A549 treated with Hydrocortisone at 1 μM for 4 hours (cell line): ENCODE results near the gene B9D2. TPM values are rescaled to one million over a fixed set of nuclear protein-coding genes. Genes with fewer than 3 reads are reported as not detected.

Source experiments
- total RNA-seq: library from RNA; stranded (reverse); fragments of 200-300 nt; extraction: Qiagen RNA extraction; gene quantifications from 5 replicates; pipeline ENCODE4 v1.2.3, GENCODE V29; 2022

Gene B9D2, protein sequence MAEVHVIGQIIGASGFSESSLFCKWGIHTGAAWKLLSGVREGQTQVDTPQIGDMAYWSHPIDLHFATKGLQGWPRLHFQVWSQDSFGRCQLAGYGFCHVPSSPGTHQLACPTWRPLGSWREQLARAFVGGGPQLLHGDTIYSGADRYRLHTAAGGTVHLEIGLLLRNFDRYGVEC
- total RNA-seq = 24.0 to 32.5 TPM (median 30.0 TPM) in 5 replicates

DNA sequence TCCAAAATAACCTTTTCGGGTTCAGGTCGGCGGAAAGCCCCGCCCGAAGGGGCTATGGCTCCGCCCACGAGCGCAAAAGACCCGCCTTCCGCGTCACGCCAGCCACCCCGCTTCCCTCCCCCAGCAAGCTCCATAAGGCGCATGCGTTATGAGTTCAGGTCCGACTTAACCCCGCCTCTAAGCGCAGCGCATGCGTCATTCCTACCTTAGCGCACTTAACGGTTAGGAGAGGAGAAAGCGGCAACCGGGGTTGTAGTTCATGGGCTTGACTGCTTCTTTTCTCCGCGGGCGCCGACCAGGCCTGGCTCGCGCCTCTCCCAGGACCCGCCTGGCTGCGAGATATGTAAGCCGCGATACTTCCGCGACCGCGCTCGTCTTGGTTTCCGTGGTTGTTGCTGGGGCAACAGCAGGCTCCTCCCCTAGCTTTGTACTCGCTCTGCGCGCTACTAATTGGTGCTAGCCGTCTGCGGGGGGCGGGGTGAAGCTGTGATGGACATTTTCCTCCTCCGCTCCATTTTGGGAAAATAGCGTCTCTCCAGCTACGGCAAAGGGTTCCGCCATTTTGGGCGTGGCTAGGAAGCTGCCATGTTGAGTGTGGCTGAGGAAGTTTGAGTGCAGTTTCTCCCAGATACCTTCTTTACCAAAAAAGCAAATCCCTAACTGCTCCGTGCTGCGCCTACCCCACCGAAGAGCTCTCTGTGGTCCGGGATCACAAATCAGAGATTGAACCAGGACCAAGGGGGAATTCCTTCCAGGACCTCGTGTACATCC, at the start of gene B9D2:
TSS of gene B9D2 (minus strand) at position 397 of the 771 bp plus-strand sequence. CDS start 630 bp downstream, outside the sequence.

DNA sequence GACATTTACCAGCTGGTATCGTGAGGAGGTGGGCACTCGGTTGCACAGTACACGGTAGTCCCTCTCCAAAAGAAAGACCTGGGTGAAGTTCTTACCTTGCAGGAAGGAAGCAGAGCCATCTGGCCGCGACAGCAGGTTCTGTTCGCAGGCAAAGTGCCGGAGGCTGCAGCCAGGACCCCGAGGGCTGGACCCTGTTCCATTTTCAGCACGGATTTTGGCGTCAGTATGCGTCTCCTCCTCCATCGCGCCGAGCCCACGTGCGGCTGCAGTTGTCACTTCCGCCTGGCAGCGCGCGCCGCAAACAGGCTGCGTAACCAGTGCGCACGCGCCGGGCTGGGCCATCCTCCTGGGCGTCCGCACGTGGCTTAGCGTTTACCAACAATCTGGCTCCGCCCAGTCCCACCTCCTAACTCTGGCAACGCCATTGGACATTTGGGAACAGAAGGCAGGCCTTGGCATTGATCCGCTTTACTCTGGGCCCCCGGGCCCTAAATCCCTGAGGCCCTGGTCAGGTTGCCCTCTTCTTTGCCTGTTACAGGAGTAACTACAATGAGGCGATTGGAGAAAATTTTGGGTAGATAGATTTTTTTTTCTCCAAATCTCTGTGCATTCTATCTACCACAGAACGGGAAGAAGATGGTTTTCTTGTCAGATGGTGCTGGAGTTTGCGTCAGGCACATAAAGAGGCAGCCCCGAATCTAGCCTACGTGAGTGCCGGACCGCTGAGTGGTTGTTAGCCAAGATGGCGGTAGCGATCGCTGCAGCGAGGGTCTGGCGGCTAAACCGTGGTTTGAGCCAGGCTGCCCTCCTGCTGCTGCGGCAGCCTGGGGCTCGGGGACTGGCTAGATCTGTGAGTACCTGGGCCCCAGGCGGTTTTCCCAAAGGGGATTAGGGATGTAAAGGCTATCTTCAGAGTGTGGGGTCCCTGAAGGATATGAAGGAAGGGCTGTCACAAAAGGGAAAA, 33.4 kb upstream of the B9D2 start, which contains the start of the genes BCKDHA and EXOSC5:
TSS of gene BCKDHA (plus strand) at position 733 of the 964 bp plus-strand sequence. CDS start at position 743, 10 bp downstream.
TSS of gene EXOSC5 (minus strand) at position 274 of the 964 bp plus-strand sequence. CDS start at position 243, 31 bp downstream.

DNA sequence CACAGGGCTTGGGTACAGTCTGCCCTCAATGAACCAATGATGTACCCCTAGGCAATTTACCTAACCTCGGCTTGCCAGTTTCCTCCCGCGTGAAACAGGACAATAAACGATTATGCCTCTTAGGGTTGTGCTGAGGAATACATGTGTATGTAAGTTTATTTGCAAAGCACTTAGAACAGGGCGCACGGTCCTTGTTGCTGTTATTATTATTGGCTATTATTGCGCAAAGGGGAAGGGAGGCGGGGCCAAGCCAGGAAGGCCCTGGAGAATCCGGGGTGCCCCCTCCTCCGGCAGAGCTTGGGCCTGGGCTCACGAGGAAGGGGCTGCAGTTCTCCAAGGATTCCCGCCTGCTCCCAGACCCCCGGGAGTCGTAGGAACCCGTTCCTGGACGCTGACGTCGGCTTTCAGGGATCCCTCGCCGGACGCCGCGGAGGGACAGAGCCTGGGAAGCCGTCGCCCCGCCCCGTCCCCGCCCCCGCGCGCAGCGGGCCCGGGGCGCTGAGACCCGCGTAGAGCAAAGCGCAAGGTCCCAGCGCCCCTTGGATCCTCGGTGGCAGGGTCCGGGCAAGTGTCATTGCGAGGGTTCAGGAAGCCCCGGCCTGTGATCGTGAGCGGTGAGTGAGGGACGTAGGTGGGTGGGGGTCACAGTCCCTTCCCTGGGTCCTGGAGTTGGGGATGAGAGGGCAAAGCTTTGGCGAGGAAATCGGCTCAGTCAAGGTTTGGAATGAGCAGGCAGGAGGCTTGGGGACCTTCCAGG, 12.5 kb upstream of the B9D2 start, which contains the start of gene TMEM91:
TSS of gene TMEM91 (plus strand) at position 293 of the 757 bp plus-strand sequence. CDS start 1,777 bp downstream, outside the sequence.

DNA sequence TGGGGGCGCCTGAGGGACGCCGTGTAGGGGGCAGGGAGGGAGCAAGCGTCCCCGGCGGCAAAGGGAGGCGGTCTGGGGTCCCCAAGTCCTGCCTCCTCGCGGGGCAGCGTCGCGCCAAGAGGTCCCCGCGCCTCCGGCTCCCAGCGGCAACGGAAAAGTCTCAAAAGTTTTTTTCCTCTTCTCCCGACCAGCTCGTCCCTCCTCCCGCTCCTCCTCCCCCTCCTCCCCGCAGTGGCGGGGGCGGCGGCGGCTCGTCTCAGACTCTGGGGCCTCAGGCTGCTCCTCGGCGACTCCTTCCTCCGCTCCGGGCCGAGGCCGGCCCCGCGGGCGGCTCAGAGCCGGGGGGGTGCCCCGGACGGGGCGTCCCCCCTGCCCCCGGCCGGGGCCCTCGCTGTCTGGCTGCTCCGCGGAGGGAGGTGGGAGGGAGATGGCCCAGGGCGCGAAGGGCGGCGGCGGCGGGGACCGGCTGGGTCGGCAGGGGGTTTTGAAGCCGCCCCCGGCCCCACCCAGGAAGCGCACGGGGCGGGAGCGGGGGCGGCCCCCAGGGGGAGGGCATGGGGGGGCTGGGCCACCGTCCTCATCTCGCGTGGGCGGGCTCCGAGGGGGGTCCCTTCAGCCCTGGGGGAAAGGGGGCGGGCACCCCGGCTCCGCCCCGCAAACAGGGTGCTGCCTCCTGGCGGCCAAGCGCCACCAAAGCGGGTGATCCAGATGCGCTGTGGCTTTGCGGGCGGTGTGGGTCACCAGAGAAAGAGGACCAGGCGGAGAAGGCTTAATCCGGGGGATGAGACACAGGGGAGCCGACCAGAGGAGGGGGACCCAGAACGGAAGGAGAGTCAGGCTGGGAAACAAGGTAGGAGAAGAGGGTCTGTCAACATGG, 10.2 kb downstream of the B9D2 start, which contains the start of gene TGFB1:
TSS of gene TGFB1 (minus strand) at position 457 of the 877 bp plus-strand sequence. CDS start 878 bp downstream, outside the sequence.

DNA sequence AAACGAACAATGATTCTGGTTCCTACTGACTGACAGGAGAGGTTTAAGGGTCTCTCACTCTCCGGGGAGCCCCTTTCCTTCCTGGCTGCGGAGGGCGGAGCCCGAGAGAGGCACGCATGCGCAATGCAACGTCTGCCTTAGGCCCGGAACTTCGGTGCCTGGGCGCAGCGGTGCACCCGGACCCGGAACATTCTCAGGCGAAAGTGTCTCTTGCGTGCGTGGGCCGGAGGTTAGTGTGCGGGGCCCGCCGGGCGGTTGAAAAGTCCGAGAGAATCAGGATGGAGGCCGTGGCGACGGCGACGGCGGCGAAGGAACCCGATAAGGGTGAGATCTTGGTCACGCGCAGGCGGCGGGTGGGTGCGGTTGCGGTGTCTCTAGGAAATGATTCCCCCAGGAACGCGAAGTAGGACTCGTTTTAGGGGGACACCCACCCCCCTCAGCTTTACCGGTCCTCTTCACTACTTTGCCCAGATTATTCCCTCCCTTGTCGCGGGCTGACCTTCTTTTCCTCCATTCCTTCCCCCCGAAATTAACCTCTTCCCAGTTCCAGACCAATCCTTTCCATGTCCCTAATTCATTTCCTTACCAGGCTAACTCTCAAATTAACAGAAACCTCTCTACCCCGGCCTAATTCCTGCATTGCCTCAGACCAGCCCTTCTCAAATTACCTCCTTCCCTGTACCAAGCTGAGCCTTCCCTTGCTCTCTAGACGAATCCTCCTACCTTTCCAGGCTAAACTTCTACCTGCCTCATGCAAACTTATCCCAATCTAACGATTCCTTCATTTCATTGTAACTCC, 53.7 kb downstream of the B9D2 start, which contains the start of gene CCDC97:
TSS of gene CCDC97 (plus strand) at position 140 of the 799 bp plus-strand sequence. CDS start at position 279, 139 bp downstream.

Other genes starting within 250 kb of the B9D2 start
- gene CYP2F1, start 249.7 kb downstream of the B9D2 start, total RNA-seq = not detected in 5 replicates
- 19.2 to 22.5 TPM (median 19.7 TPM) in 5 replicates for gene CYP2S1, start 170.9 kb downstream of the B9D2 start, total RNA-seq
- gene AXL, start 144.9 kb downstream of the B9D2 start, total RNA-seq = 93.5 to 121 TPM (median 96.9 TPM) in 5 replicates
- 282 to 347 TPM (median 290 TPM) in 5 replicates for gene HNRNPUL1, start 99.8 kb downstream of the B9D2 start, total RNA-seq
- gene CCDC97, start 54.0 kb downstream of the B9D2 start, total RNA-seq = 35.9 to 44.6 TPM (median 41.2 TPM) in 5 replicates
- gene TGFB1, start 10.2 kb downstream of the B9D2 start, total RNA-seq = 131 to 147 TPM (median 141 TPM) in 5 replicates
- gene TMEM91, start 12.4 kb upstream of the B9D2 start, total RNA-seq = 4.3 to 5.8 TPM (median 4.9 TPM) in 5 replicates
- gene EXOSC5, start 33.2 kb upstream of the B9D2 start, total RNA-seq = 74.9 to 102 TPM (median 92.2 TPM) in 5 replicates
- gene BCKDHA, start 33.7 kb upstream of the B9D2 start, total RNA-seq = 34.9 to 47.4 TPM (median 40.9 TPM) in 5 replicates
- gene B3GNT8, start 63.2 kb upstream of the B9D2 start, total RNA-seq = 0.09 to 0.33 TPM (median 0.12 TPM) in 4 of 5 replicates, not detected in the other
- gene DMAC2, start 75.8 kb upstream of the B9D2 start, total RNA-seq = 102 to 116 TPM (median 108 TPM) in 5 replicates
- not detected in 5 replicates for gene ERICH4, start 79.0 kb upstream of the B9D2 start, total RNA-seq
- not detected in 5 replicates for gene CEACAM21, start 212.0 kb upstream of the B9D2 start, total RNA-seq